Measurements from ENCODE around the gene EPB41L1.

The EPB41L1 gene

DNA sequence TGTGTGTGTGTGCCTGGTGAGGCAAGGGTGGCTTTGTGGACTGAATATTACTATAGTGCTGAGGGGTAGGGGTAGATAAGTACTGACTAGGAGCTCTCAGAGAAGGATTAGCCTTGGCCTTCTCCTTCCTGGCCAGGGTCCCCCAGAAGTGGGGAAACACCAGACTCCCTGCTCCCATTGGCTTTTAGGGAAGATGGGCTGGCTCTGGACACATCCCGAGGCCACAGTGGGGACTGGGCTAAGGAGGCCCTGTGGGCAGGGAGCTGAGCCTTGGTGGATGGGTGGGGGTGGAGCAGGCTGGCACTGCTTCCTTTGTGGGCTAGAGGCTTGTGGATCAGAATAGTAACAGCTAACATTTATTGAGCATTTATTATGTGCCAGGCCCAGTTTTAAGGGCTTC lies 3.1 kb downstream of the EPB41L1 start:
- TF ChIP-seq, protein P1, sequence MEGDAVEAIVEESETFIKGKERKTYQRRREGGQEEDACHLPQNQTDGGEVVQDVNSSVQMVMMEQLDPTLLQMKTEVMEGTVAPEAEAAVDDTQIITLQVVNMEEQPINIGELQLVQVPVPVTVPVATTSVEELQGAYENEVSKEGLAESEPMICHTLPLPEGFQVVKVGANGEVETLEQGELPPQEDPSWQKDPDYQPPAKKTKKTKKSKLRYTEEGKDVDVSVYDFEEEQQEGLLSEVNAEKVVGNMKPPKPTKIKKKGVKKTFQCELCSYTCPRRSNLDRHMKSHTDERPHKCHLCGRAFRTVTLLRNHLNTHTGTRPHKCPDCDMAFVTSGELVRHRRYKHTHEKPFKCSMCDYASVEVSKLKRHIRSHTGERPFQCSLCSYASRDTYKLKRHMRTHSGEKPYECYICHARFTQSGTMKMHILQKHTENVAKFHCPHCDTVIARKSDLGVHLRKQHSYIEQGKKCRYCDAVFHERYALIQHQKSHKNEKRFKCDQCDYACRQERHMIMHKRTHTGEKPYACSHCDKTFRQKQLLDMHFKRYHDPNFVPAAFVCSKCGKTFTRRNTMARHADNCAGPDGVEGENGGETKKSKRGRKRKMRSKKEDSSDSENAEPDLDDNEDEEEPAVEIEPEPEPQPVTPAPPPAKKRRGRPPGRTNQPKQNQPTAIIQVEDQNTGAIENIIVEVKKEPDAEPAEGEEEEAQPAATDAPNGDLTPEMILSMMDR (IDR thresholded peaks at IDR 0.05; ENCODE audit: low read length, missing control alignments) = no peak
- no peak for DNase-seq (ENCODE audit: low read depth)
- H3K4me3 ChIP-seq (replicated peaks; ENCODE audit: low read depth, low read length) = no peak overlapping the region

DNA sequence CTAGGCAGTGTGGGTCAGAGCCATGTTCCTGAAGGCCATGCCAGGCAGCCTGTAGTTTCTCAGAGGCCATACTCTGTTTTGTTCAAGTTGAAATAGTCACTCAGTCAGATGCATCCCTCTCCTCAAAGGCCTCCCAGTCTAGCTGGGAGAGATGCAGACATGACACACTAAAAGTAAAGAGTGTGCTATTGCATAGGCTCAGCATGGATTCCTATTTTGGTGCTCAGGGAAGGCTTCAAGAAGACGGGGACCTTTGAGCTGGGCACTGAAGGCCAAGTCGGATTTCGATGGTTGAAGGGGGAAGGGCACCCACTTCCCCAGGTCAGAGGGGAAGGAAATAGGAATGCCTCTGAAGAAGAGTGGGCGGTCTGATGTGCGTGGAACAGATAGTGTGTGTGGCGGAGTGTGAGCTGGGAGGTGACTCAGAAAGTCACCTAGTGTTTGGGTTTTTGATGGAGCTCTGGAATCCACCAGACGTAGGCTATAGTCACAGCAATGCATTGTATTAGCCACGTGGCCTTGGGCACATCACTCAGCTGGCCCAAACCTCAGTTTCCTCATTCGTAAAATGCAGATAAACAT lies 3.7 kb downstream of the EPB41L1 start:
- TF ChIP-seq, protein P1 (IDR thresholded peaks at IDR 0.05; ENCODE audit: low read length, missing control alignments) = no peak
- no peak for DNase-seq (ENCODE audit: low read depth)
- H3K4me3 ChIP-seq (replicated peaks; ENCODE audit: low read depth, low read length) = no peak overlapping the region

DNA sequence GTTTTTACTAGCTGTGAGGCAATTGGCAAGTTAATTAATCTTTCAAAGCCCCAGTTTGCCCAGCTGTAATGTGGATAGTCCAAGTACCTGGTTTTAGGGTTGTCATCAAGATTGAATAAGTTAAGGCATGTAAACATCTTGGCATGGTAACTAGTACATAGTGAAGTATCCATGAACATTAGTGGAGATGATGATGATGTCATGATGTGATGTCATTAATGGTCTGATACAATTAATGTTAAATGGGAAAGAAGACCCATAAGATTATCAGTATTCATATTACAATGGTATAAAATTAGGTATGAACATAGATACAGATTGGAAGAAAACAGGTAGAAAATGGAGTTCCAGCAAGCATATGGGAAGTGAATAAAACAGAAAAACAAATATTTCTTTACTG lies 5.3 kb downstream of the EPB41L1 start:
- DNase-seq (ENCODE audit: low read depth) = no peak
- TF ChIP-seq, protein P1 (IDR thresholded peaks at IDR 0.05; ENCODE audit: low read length, missing control alignments) = no peak
- no peak overlapping the region for H3K4me3 ChIP-seq (replicated peaks; ENCODE audit: low read depth, low read length)

DNA sequence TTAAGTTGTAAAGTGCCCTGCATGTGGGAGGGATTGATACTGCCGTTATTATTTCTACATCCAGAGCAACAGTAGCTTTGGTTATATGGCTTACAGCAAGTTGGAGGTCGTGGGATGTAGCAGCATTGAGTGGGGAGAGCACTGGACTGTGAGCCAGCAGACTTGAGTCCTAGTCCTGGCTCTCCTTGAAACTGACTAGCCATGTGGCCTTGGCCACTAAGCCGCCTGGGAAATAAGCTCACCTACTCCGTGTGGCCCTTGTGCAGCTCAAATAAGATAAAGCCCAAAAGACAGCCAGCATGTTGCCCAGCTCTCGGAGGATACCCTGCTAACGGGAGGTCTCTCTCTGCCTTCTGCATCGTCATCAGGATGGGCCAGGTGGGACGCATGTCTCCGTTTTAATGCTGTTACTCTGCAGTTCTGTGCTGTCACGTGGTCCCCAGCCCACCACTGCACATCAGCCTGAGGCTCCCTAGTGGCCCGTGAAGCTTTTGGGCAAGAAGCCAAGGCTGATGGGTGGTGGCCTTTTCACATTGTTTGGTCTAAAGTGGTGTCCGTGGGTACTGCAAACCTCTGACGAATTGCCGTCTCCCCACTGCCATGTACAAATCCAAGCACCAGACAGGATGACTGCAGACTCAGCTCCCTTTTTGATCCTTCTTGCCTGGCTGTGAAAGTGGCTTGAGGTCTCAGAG lies 7.9 kb downstream of the EPB41L1 start:
- TF ChIP-seq, protein P1 (IDR thresholded peaks at IDR 0.05; ENCODE audit: low read length, missing control alignments) = no peak
- no peak overlapping the region for H3K4me3 ChIP-seq (replicated peaks; ENCODE audit: low read depth, low read length)
- peak; percentile 25 for DNase-seq (ENCODE audit: low read depth)

DNA sequence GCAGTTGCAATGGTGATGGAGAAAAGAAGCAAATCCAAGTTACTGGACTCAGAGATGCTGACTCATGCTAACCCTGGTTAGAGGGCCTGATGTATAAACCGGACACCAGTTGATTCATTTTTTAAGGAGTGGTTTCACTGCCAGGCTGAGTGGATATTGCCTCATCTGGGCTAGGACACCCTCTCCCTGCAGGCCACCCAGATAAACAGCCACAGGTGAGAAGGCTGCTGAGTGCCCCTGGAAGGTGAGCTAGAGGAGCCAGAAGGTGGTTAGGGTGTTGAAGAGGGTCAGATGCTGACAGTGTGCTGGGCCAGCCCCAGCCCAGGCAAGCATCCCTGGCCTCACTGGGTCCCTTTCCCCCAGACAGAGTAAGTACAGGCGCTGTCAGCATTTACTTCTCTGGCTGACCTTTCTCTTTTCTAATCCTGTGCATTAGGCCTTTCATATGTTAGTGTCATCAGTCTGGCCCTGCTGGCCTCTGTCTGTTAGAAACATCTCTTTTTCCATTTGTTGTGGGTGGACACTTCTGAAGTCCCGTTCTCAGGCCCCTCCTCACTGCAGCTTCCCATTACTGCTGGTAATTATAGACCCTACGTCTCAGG lies 13.5 kb downstream of the EPB41L1 start:
- no peak overlapping the region for H3K4me3 ChIP-seq (replicated peaks; ENCODE audit: low read depth, low read length)
- TF ChIP-seq, protein P1 (IDR thresholded peaks at IDR 0.05; ENCODE audit: low read length, missing control alignments) = no peak
- DNase-seq (ENCODE audit: low read depth) = peak; percentile 68

DNA sequence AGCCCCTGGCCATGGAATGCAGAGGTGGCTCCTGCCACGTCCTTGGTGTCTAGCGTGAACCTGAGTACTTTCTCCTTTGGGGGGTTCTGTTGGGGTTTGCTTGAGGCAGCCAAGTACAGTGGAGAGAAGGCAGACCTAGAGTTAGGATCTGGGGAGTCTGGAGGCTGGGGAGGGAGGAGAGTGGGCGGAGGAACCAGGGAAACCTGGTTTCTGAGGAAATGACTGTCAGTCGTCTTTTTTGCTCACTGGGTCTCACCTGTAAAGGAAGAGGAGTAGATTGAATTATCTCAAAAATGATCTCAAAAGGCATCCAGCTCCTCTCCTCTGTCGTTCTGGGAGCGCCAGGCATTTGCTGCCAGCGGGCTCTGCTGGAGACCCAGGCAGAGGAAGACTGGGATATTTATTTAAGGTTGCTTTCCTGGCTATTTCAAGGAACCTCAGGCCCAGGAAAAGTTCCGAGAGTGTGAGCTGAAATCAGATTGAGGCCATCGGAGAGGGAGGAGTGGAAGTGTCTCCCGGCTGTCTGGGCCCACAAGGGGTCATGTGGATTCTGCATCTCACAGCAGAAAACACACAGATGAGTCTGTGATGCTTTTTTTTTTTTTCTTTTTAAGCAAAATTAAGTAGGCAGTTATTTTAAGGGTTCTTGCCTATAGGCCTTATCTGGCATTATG lies 16.1 kb downstream of the EPB41L1 start:
- TF ChIP-seq, protein P1 (IDR thresholded peaks at IDR 0.05; ENCODE audit: low read length, missing control alignments) = no peak
- no peak for DNase-seq (ENCODE audit: low read depth)
- no peak overlapping the region for H3K4me3 ChIP-seq (replicated peaks; ENCODE audit: low read depth, low read length)

All from fibroblast of pulmonary artery (primary cell).